Measurements from ENCODE around the gene SYT1. TPM values are rescaled to one million over a fixed set of nuclear protein-coding genes. Genes with fewer than 3 reads are reported as not detected.

SYT1 gene
- not detected for total RNA-seq
- 2.1 TPM for total RNA-seq (2013)

DNA sequence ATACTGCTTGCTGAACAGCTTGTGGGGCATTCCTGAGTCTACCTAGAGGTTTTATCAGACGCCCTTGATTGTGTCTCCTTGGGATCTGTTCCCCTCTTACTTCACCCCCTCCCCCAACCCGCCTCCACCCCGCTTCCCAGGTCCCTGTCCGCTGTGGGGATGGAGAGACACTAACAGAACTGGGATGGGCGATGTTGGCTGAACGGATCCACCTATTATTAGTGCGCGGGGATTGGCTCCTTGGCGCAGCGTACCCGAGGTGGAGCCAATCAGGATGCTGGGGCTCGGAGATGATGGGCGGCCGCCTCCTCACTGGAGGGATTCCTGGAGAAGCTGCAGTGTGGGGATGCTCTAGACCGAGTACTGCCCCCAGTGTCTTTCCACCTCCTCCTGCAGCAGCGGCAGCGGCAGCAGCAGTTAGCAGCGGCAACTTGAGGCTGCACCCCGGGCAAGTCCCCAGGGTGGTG is at the start of gene SYT1:
SYT1 (plus strand) TSS at position 372 of the 467 bp plus-strand sequence.
- Mint-ChIP-seq H3K4me3 (no peak within 1 kb of the TSS), H3K27ac (no peak within 1 kb of the TSS), H3K9me3 (peaks cover 2 to 8% of the 10 kb centered on the region in 2 donors), H3K4me1 (no peaks in the 10 kb centered on the region), H3K36me3 (no peaks in the 10 kb centered on the region), H3K27me3 (ENCODE audit: low read depth in 2 of 2) (peaks cover 0 to 3% of the 10 kb centered on the region in 2 donors)
- WGBS (ENCODE audit: insufficient coverage) = 2% methylated on average over 18 of the region's 19 CpGs
- DNase-seq = no peak
- Histone ChIP-seq H3K9me3 (ENCODE audit: control insufficient read depth, insufficient read depth, low read length) (no peaks in the 10 kb centered on the region), H3K27me3 (ENCODE audit: control insufficient read depth, insufficient read depth, low read length) (peaks cover 12% of the 10 kb centered on the region), H3K4me1 (ENCODE audit: control insufficient read depth, insufficient read depth, low read length) (peaks cover 8% of the 10 kb centered on the region), H3K4me3 (ENCODE audit: low read length) (peak within 1 kb of the TSS; percentile 34), H3K36me3 (ENCODE audit: control insufficient read depth, insufficient read depth, low read length) (no peaks in the 10 kb centered on the region), H3K27ac (ENCODE audit: low read length) (no peak within 1 kb of the TSS)
- no peak for TF ChIP-seq CTCF (IDR thresholded peaks at IDR 0.05)
- intact Hi-C loops (cut with micrococcal nuclease) = no loop called here
- ATAC-seq = no peak

- H3K4me3 Mint-ChIP-seq = no peak overlapping the region
- 69% methylated on average over 5 of the region's 5 CpGs for WGBS (ENCODE audit: insufficient coverage)
- H3K27ac ChIP-seq (ENCODE audit: low read length) = no peak overlapping the region
Observed at GRCh38 chr12:78818487-78818886, 46.1 kb upstream of the SYT1 start.

DNA sequence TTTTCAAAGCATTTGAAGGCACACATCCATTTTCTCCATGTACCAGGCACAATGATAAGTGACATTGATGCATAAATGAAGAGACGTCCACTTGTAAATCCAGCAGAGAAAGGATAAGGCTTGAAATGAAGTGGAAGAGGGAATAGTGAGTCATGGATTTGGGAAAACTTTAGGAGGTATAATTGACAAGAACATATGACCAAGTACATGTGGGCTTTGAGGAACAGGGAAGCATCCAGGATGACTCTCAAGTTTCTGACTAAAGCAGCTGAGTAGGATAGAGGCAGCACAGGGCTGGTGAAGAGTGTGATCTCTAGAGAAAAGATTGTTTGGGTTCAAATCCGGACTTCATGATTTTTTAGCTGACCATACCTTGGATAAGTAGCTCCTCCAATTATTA is 43.6 kb upstream of the SYT1 start:
- TF ChIP-seq CTCF (IDR thresholded peaks at IDR 0.05) = no peak
- no peaks in the 10 kb centered on the region for H3K36me3 ChIP-seq (ENCODE audit: control insufficient read depth, insufficient read depth, low read length)
- Mint-ChIP-seq H3K9me3 (peaks cover 8% of the 10 kb centered on the region in 2 donors), H3K4me3 (no peak overlapping the region), H3K36me3 (no peaks in the 10 kb centered on the region), H3K4me1 (no peaks in the 10 kb centered on the region), H3K27ac (no peak overlapping the region), H3K27me3 (ENCODE audit: low read depth in 2 of 2) (no peaks in the 10 kb centered on the region)
- H3K27me3 ChIP-seq (ENCODE audit: control insufficient read depth, insufficient read depth, low read length) = no peaks in the 10 kb centered on the region
- intact Hi-C loops (cut with micrococcal nuclease) = no loop called here
- H3K4me3 ChIP-seq (ENCODE audit: low read length) = no peak overlapping the region
- no peak for DNase-seq
- H3K4me1 ChIP-seq (ENCODE audit: control insufficient read depth, insufficient read depth, low read length) = no peaks in the 10 kb centered on the region
- no peak overlapping the region for H3K27ac ChIP-seq (ENCODE audit: low read length)
- no peaks in the 10 kb centered on the region for H3K9me3 ChIP-seq (ENCODE audit: control insufficient read depth, insufficient read depth, low read length)
- WGBS (ENCODE audit: insufficient coverage) = 72% methylated on average over 2 of the region's 2 CpGs
- no peak for ATAC-seq

More at GRCh38 chr12:78818487-78818886, 46.1 kb upstream of the SYT1 start:
- no peaks in the 10 kb centered on the region for H3K4me1 Mint-ChIP-seq
- DNase-seq (no peak), ATAC-seq (no peak)
- H3K36me3 ChIP-seq (ENCODE audit: control insufficient read depth, insufficient read depth, low read length) = no peaks in the 10 kb centered on the region
- intact Hi-C loops (cut with micrococcal nuclease) = no loop called here
- no peaks in the 10 kb centered on the region for H3K27me3 ChIP-seq (ENCODE audit: control insufficient read depth, insufficient read depth, low read length)
- H3K27ac Mint-ChIP-seq = no peak overlapping the region
- no peak for TF ChIP-seq CTCF (IDR thresholded peaks at IDR 0.05)
- H3K4me1 ChIP-seq (ENCODE audit: control insufficient read depth, insufficient read depth, low read length) = no peaks in the 10 kb centered on the region
- no peak overlapping the region for H3K4me3 ChIP-seq (ENCODE audit: low read length)
- H3K9me3 Mint-ChIP-seq = peaks cover 11 to 12% of the 10 kb centered on the region in 2 donors
- no peaks in the 10 kb centered on the region for H3K27me3 Mint-ChIP-seq (ENCODE audit: low read depth in 2 of 2)
- peaks cover 7% of the 10 kb centered on the region for H3K36me3 Mint-ChIP-seq
- H3K9me3 ChIP-seq (ENCODE audit: control insufficient read depth, insufficient read depth, low read length) = no peaks in the 10 kb centered on the region

DNA sequence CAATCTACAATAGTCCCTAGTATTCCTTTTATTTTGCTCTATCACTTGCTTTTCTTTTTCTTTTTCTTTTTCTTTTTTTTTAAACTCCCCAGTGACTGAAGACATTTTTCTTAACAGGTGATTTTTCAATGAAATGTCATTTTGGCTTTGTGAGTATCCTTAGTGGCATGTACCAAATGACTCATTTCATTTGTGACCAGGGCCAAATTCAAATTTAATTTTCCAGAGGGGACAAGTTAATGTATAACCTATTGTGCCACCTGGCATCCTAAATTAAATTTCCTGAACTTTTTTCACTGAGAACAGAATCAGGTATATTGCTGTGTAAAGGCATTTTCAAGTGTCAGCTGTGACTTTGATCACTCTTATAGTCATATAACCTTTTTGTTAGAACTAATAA is 39.7 kb upstream of the SYT1 start:
- H3K27ac Mint-ChIP-seq = no peak overlapping the region
- no peak overlapping the region for H3K4me3 ChIP-seq (ENCODE audit: low read length)
- H3K4me1 ChIP-seq (ENCODE audit: control insufficient read depth, insufficient read depth, low read length) = no peaks in the 10 kb centered on the region
- H3K27me3 ChIP-seq (ENCODE audit: control insufficient read depth, insufficient read depth, low read length) = no peaks in the 10 kb centered on the region
- no peaks in the 10 kb centered on the region for H3K36me3 ChIP-seq (ENCODE audit: control insufficient read depth, insufficient read depth, low read length)
- intact Hi-C loops (cut with micrococcal nuclease) = no loop called here
- no peak for DNase-seq
- H3K4me1 Mint-ChIP-seq = no peaks in the 10 kb centered on the region
- no peak for TF ChIP-seq CTCF (IDR thresholded peaks at IDR 0.05)
- H3K9me3 Mint-ChIP-seq = peaks cover 14% of the 10 kb centered on the region in 2 donors
- no peak overlapping the region for H3K4me3 Mint-ChIP-seq
- no peak for ATAC-seq
- H3K9me3 ChIP-seq (ENCODE audit: control insufficient read depth, insufficient read depth, low read length) = no peaks in the 10 kb centered on the region
- no peak overlapping the region for H3K27ac ChIP-seq (ENCODE audit: low read length)
- peaks cover 6% of the 10 kb centered on the region for H3K36me3 Mint-ChIP-seq
- no peaks in the 10 kb centered on the region for H3K27me3 Mint-ChIP-seq (ENCODE audit: low read depth in 2 of 2)

Data from natural killer cell (primary cell).